Astrocyte (in vitro differentiated cells and primary cell): ENCODE data around the gene TMTC1. TPM values are rescaled to one million over a fixed set of nuclear protein-coding genes. Genes with fewer than 3 reads are reported as not detected.
A peak's percentile ranks its signal among the peaks of the same experiment; 100 is the strongest.

Source experiments
- DNase-seq: peaks from one replicate; pipeline ENCODE4 v3.0.0-alpha.2; 2010; ENCODE audit warnings: low read depth
- FAIRE-seq: peaks from 2 replicates; lab custom pipeline; 2011; peaks lifted over from hg19 to GRCh38; lab: Jason Lieb, UNC
- H2AFZ ChIP-seq: 2 replicates; pipeline ENCODE4 v1.6.0; 2012; ENCODE audit warnings: low read depth, low read length, inconsistent platforms
- H3K27ac ChIP-seq: 2 replicates; pipeline ENCODE4 v1.5.1; 2011; ENCODE audit warnings: low read depth, low read length, inconsistent platforms
- H3K27me3 ChIP-seq: 2 replicates; pipeline ENCODE4 v1.6.0; 2011; ENCODE audit warnings: low read length, inconsistent platforms; ENCODE audit not compliant: insufficient read depth
- H3K36me3 ChIP-seq: 2 replicates; pipeline ENCODE4 v1.5.1; 2011; ENCODE audit warnings: low read length, inconsistent platforms; ENCODE audit not compliant: insufficient read depth
- H3K4me1 ChIP-seq: 2 replicates; pipeline ENCODE4 v1.5.1; 2011; ENCODE audit warnings: low read length, inconsistent platforms; ENCODE audit not compliant: insufficient read depth
- H3K4me2 ChIP-seq: 2 replicates; pipeline ENCODE4 v1.6.0; 2012; ENCODE audit warnings: low read length, inconsistent platforms
- H3K4me3 ChIP-seq: 2 replicates; pipeline ENCODE4 v1.5.1; 2011; ENCODE audit warnings: low read depth, mild to moderate bottlenecking, low read length, inconsistent platforms; ENCODE audit not compliant: insufficient read depth
- H3K79me2 ChIP-seq: 2 replicates; pipeline ENCODE4 v1.6.0; 2012; ENCODE audit warnings: mild to moderate bottlenecking, low read length, inconsistent platforms; ENCODE audit not compliant: insufficient read depth
- H3K9ac ChIP-seq: 2 replicates; pipeline ENCODE4 v1.6.0; 2012; ENCODE audit warnings: mild to moderate bottlenecking, low read length, inconsistent platforms
- H3K9me3 ChIP-seq: 2 replicates; pipeline ENCODE4 v1.5.1; 2012; ENCODE audit warnings: low read depth, mild to moderate bottlenecking, low read length, inconsistent platforms; ENCODE audit not compliant: insufficient read depth
- H4K20me1 ChIP-seq: 2 replicates; pipeline ENCODE4 v1.6.0; 2012; ENCODE audit warnings: low read length, inconsistent platforms; ENCODE audit not compliant: insufficient read depth
- H3K27ac Mint-ChIP-seq: one replicate; pipeline ENCODE4 v1.8.0; 2021; ENCODE audit warnings: mild to moderate bottlenecking, mixed read lengths; ENCODE audit not compliant: unreplicated experiment
- H3K27me3 Mint-ChIP-seq: one replicate; pipeline ENCODE4 v1.8.0; 2021; ENCODE audit warnings: low read depth, mixed read lengths; ENCODE audit not compliant: unreplicated experiment
- H3K36me3 Mint-ChIP-seq: one replicate; pipeline ENCODE4 v1.8.0; 2021; ENCODE audit warnings: low read depth, mixed read lengths; ENCODE audit not compliant: unreplicated experiment
- H3K4me1 Mint-ChIP-seq: one replicate; pipeline ENCODE4 v1.8.0; 2021; ENCODE audit warnings: low read depth, mixed read lengths; ENCODE audit not compliant: unreplicated experiment
- H3K4me3 Mint-ChIP-seq: one replicate; pipeline ENCODE4 v1.8.0; 2021; ENCODE audit warnings: mild to moderate bottlenecking, moderate library complexity, mixed read lengths; ENCODE audit not compliant: unreplicated experiment
- H3K9me3 Mint-ChIP-seq: one replicate; pipeline ENCODE4 v1.8.0; 2021; ENCODE audit warnings: mild to moderate bottlenecking, mixed read lengths; ENCODE audit not compliant: unreplicated experiment
- EZH2 ChIP-seq: IDR thresholded peaks from 2 replicates; pipeline ENCODE4 v1.6.1; 2012; ENCODE audit warnings: mild to moderate bottlenecking, low read length, inconsistent platforms; ENCODE audit not compliant: insufficient read depth
- total RNA-seq: library from RNA; stranded (reverse); gene quantifications from 2 replicates; pipeline ENCODE4 v1.2.1, GENCODE V29; 2021
- TF ChIP-seq, protein P1 (sequence below): IDR thresholded peaks from 2 replicates; pipeline ENCODE4 v1.5.1; 2011; ENCODE audit warnings: low read depth, mild to moderate bottlenecking, inconsistent platforms, low read length, moderate library complexity; ENCODE audit not compliant: insufficient read depth

Gene TMTC1
- total RNA-seq, 1 donor from 2014 or later = 4.7 TPM

DNA sequence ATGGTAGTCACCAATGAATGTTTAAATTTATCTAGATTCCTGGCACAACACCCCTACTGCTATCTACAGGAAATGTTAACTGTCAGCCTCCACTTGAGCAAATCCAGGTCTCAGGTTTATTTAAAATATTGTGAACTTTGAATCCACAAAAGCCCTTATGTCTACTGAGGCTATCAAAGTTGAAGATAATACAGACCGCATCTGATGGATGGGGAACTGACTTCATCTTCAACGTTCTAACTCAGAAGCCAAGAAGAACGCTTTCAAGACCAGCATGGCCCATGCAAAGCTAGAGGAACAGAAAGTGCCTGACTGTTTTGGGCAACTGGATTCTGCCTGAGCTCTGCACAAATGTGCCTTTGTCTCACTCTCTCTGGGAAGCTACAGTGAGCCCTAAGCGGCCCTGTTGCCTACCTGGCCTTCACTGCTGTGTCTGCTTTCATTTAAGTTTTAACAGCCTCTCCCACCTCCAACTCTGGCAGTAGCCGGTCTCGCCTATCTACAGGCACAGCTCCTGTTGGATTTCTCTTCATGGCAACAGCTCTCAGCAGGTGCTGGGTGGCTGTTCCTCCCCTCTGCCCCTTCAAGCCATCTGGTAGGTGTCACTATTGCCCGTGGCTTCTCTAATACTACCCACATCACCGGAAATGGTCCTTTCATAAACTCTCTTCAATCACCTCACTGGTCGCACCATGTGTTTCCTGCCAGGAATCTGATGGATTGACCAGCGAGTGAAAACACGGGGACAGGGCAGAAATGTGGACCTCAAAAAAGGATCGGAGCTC lies 174.1 kb downstream of the TMTC1 start:
- Mint-ChIP-seq H3K9me3 (no peaks in the 10 kb centered on the region), H3K27me3 (no peaks in the 10 kb centered on the region), H3K4me1 (peaks cover 3% of the 10 kb centered on the region), H3K36me3 (no peaks in the 10 kb centered on the region), H3K27ac (no peak overlapping the region), H3K4me3 (no peak overlapping the region)
- Histone ChIP-seq H3K4me2 (no peak overlapping the region), H3K4me1 (no peaks in the 10 kb centered on the region), H3K4me3 (no peak overlapping the region), H3K9ac (no peak overlapping the region), H3K9me3 (no peaks in the 10 kb centered on the region), H3K79me2 (no peaks in the 10 kb centered on the region), H3K27me3 (no peaks in the 10 kb centered on the region), H4K20me1 (no peaks in the 10 kb centered on the region), H3K27ac (no peak overlapping the region), H3K36me3 (no peaks in the 10 kb centered on the region), H2AFZ (no peak overlapping the region)
- TF ChIP-seq EZH2 = no peak
- TF ChIP-seq, protein P1, sequence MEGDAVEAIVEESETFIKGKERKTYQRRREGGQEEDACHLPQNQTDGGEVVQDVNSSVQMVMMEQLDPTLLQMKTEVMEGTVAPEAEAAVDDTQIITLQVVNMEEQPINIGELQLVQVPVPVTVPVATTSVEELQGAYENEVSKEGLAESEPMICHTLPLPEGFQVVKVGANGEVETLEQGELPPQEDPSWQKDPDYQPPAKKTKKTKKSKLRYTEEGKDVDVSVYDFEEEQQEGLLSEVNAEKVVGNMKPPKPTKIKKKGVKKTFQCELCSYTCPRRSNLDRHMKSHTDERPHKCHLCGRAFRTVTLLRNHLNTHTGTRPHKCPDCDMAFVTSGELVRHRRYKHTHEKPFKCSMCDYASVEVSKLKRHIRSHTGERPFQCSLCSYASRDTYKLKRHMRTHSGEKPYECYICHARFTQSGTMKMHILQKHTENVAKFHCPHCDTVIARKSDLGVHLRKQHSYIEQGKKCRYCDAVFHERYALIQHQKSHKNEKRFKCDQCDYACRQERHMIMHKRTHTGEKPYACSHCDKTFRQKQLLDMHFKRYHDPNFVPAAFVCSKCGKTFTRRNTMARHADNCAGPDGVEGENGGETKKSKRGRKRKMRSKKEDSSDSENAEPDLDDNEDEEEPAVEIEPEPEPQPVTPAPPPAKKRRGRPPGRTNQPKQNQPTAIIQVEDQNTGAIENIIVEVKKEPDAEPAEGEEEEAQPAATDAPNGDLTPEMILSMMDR = no peak
- no peak for FAIRE-seq
- no peak for DNase-seq

DNA sequence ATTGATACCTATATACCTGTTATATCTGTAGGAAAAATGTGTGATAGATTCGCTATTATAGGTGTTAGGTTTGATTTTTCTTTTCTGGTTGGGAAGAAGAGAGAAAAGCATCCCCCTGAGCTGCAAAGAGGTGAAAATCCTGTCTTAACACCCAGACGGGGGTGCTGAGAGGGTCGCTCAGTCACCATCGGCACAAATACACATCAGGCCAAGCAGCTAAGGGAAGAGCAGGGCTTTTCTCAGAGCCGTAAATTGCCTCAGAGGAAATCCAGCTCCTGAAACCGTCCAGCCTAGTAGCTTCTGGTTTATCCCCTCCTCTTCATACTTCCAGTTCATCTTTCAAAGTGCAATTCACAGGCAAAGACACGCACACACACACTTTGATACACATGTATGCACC lies 175.2 kb downstream of the TMTC1 start:
- H3K79me2 ChIP-seq = no peaks in the 10 kb centered on the region
- H3K4me2 ChIP-seq = no peak overlapping the region
- H3K27me3 ChIP-seq = no peaks in the 10 kb centered on the region
- H3K9ac ChIP-seq = no peak overlapping the region
- DNase-seq = no peak
- H2AFZ ChIP-seq = no peak overlapping the region
- H3K36me3 ChIP-seq = no peaks in the 10 kb centered on the region
- Mint-ChIP-seq H3K36me3 (no peaks in the 10 kb centered on the region), H3K9me3 (no peaks in the 10 kb centered on the region), H3K4me1 (peaks cover 3% of the 10 kb centered on the region), H3K27me3 (no peaks in the 10 kb centered on the region), H3K27ac (no peak overlapping the region), H3K4me3 (no peak overlapping the region)
- no peak for FAIRE-seq
- no peaks in the 10 kb centered on the region for H3K9me3 ChIP-seq
- no peaks in the 10 kb centered on the region for H3K4me1 ChIP-seq
- H4K20me1 ChIP-seq = no peaks in the 10 kb centered on the region
- no peak overlapping the region for H3K27ac ChIP-seq
- TF ChIP-seq, protein P1 = no peak
- no peak for TF ChIP-seq EZH2
- H3K4me3 ChIP-seq = no peak overlapping the region

DNA sequence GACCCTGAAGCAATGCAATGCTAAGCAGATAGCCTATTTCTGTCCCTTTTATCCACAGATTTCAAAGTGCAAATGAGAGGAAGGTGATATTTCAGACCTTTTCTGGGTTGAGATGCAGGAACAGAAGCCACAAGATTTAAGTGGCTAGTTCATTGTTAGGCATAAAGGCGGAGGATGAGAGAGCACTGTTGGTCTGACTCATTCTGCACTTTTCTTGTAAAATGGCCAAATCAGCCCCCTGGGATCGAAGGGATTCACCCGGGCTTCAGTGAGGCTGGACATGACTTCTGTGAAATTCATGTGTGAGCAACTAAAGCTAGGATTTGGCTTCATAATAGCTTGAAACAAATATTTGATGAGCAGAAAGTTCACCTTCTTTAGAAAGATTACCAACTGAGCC lies 184.4 kb downstream of the TMTC1 start:
- peaks cover 4% of the 10 kb centered on the region for H3K4me1 Mint-ChIP-seq
- TF ChIP-seq, protein P1 = no peak
- TF ChIP-seq EZH2 = no peak
- H3K27me3 ChIP-seq = no peaks in the 10 kb centered on the region
- H3K4me2 ChIP-seq = peak overlapping the region; percentile 30
- no peak overlapping the region for H3K4me3 ChIP-seq
- DNase-seq (no peak), FAIRE-seq (no peak)
- H3K27ac ChIP-seq = no peak overlapping the region
- H3K9me3 ChIP-seq = no peaks in the 10 kb centered on the region
- no peak overlapping the region for H3K4me3 Mint-ChIP-seq
- no peaks in the 10 kb centered on the region for H3K36me3 Mint-ChIP-seq
- no peaks in the 10 kb centered on the region for H3K79me2 ChIP-seq
- no peak overlapping the region for H3K9ac ChIP-seq
- H3K4me1 ChIP-seq = peaks cover 5% of the 10 kb centered on the region
- H3K27me3 Mint-ChIP-seq = no peaks in the 10 kb centered on the region
- no peaks in the 10 kb centered on the region for H4K20me1 ChIP-seq
- no peak overlapping the region for H2AFZ ChIP-seq
- no peak overlapping the region for H3K27ac Mint-ChIP-seq
- no peaks in the 10 kb centered on the region for H3K36me3 ChIP-seq
- H3K9me3 Mint-ChIP-seq = no peaks in the 10 kb centered on the region
